ENCODE results near the gene POU5F1.

The POU5F1 gene

GRCh38 chr6:31163922-31164321 lies 6.6 kb downstream of the POU5F1 start:
- no peak for TF ChIP-seq CTCF (IDR thresholded peaks at IDR 0.05; ENCODE audit: poor library complexity, severe bottlenecking)
- DNase-seq (ENCODE audit: low spot score) (no peak), ATAC-seq (ENCODE audit: low read depth) (no peak; the same call in 2 of the 3 replicates)
- Histone ChIP-seq H3K9me3 (ENCODE audit: severe bottlenecking) (no peaks in the 10 kb centered on the region), H3K36me3 (ENCODE audit: low read depth) (peaks cover 32% of the 10 kb centered on the region), H3K4me3 (ENCODE audit: severe bottlenecking) (no peak overlapping the region), H3K27ac (ENCODE audit: poor library complexity, severe bottlenecking) (no peak overlapping the region), H3K27me3 (ENCODE audit: insufficient read depth, poor library complexity, severe bottlenecking) (no peaks in the 10 kb centered on the region), H3K4me1 (ENCODE audit: insufficient read depth, poor library complexity, severe bottlenecking) (no peaks in the 10 kb centered on the region)

GRCh38 chr6:31162463-31163165 lies 7.9 kb downstream of the POU5F1 start:
- ATAC-seq (ENCODE audit: low read depth) (no peak), DNase-seq (ENCODE audit: low spot score) (no peak)
- H3K27ac ChIP-seq (ENCODE audit: poor library complexity, severe bottlenecking), result no peak overlapping the region
- no peaks in the 10 kb centered on the region for H3K27me3 ChIP-seq (ENCODE audit: insufficient read depth, poor library complexity, severe bottlenecking)
- H3K4me3 ChIP-seq (ENCODE audit: severe bottlenecking), result no peak overlapping the region
- peaks cover 32% of the 10 kb centered on the region for H3K36me3 ChIP-seq (ENCODE audit: low read depth)
- TF ChIP-seq CTCF (IDR thresholded peaks at IDR 0.05; ENCODE audit: poor library complexity, severe bottlenecking), result no peak
- H3K4me1 ChIP-seq (ENCODE audit: insufficient read depth, poor library complexity, severe bottlenecking), result no peaks in the 10 kb centered on the region
- no peaks in the 10 kb centered on the region for H3K9me3 ChIP-seq (ENCODE audit: severe bottlenecking)

- H3K4me1 ChIP-seq (ENCODE audit: insufficient read depth, poor library complexity, severe bottlenecking), result peaks cover 3% of the 10 kb centered on the region
- H3K27me3 ChIP-seq (ENCODE audit: insufficient read depth, poor library complexity, severe bottlenecking), result no peaks in the 10 kb centered on the region
- H3K9me3 ChIP-seq (ENCODE audit: severe bottlenecking), result no peaks in the 10 kb centered on the region
- no peak overlapping the region for H3K4me3 ChIP-seq (ENCODE audit: severe bottlenecking)
- H3K36me3 ChIP-seq (ENCODE audit: low read depth), result peaks cover 33% of the 10 kb centered on the region
- ATAC-seq (ENCODE audit: low read depth) (no peak), DNase-seq (ENCODE audit: low spot score) (no peak)
- TF ChIP-seq CTCF (IDR thresholded peaks at IDR 0.05; ENCODE audit: poor library complexity, severe bottlenecking), result no peak
- H3K27ac ChIP-seq (ENCODE audit: poor library complexity, severe bottlenecking), result no peak overlapping the region
Measured at GRCh38 chr6:31161216-31162126, 9.0 kb downstream of the POU5F1 start.

- no peaks in the 10 kb centered on the region for H3K9me3 ChIP-seq (ENCODE audit: severe bottlenecking)
- no peaks in the 10 kb centered on the region for H3K27me3 ChIP-seq (ENCODE audit: insufficient read depth, poor library complexity, severe bottlenecking)
- peak overlapping the region; percentile 62 for H3K27ac ChIP-seq (ENCODE audit: poor library complexity, severe bottlenecking)
- peaks cover 3% of the 10 kb centered on the region for H3K4me1 ChIP-seq (ENCODE audit: insufficient read depth, poor library complexity, severe bottlenecking)
- H3K4me3 ChIP-seq (ENCODE audit: severe bottlenecking), result peak overlapping the region; percentile 52
- ATAC-seq (ENCODE audit: low read depth) (peak; percentile 38), DNase-seq (ENCODE audit: low spot score) (no peak)
- peaks cover 50% of the 10 kb centered on the region for H3K36me3 ChIP-seq (ENCODE audit: low read depth)
- TF ChIP-seq CTCF (IDR thresholded peaks at IDR 0.05; ENCODE audit: poor library complexity, severe bottlenecking), result no peak
Measured at GRCh38 chr6:31158863-31159855, 11.3 kb downstream of the POU5F1 start.

All from RWPE2 (cell line).